Colonic mucosa (tissue), 4 donors: ENCODE data around the gene EEFSEC. TPM values are rescaled to one million over a fixed set of nuclear protein-coding genes. Genes with fewer than 3 reads are reported as not detected.

Experiments used
- DNase-seq: peaks from one replicate; pipeline ENCODE4 v3.0.0-alpha.2; 2020
- H3K27ac ChIP-seq: fragments of 200-600 bp; one replicate; pipeline ENCODE4 v1.8.0; 2021
- H3K27me3 ChIP-seq: fragments of 200-600 bp; one replicate; pipeline ENCODE4 v1.8.0; 2021
- H3K36me3 ChIP-seq: fragments of 200-600 bp; one replicate; pipeline ENCODE4 v1.8.0; 2021
- H3K4me1 ChIP-seq: fragments of 200-600 bp; one replicate; pipeline ENCODE4 v1.8.0; 2021; ENCODE audit warnings: mild to moderate bottlenecking
- H3K4me3 ChIP-seq: fragments of 200-600 bp; one replicate; pipeline ENCODE4 v1.8.0; 2021
- H3K9ac ChIP-seq, 2 donors: one replicate each; pipeline ENCODE4 v1.7.0; 2013; ENCODE audit warnings: control low read depth in 2 of 2, low read depth in 2 of 2, low read length in 2 of 2
- H3K9me3 ChIP-seq: fragments of 200-600 bp; one replicate; pipeline ENCODE4 v1.8.0; 2021
- intact Hi-C: fragments of 100-400 bp; cut with DNase I; formaldehyde crosslinking; loops from one replicate; pipeline ENCODE4 v1.14.1; 2022
- total RNA-seq, 2 donors: library from RNA; stranded (reverse); fragmentation: NEBNext Ultra II Directional in 1 of 2; extraction: Animal tissue kit (Norgen Biotek cat#: 25700) in 1 of 2; gene quantifications; one replicate each; pipeline ENCODE4 v1.2.1, GENCODE V29; 2021
- TF ChIP-seq, protein P1 (sequence below): fragments of 200-600 bp; IDR thresholded peaks from one replicate; pipeline ENCODE4 v1.8.0; 2022; ENCODE audit warnings: antibody characterized with exemption, mild to moderate bottlenecking
- donor health status: healthy.
- donor health status: DM: no; HTN: no; CAD: no.
- donor health status: DM: no; HTN: no; CAD: no.

Gene EEFSEC
- total RNA-seq, 2 donors from 2014 or later, result 8.6 to 16.6 TPM

- no peaks in the 10 kb centered on the region for H3K9me3 ChIP-seq
- intact Hi-C loops, result no loop called here
- no peak overlapping the region for H3K27ac ChIP-seq
- TF ChIP-seq, protein P1, sequence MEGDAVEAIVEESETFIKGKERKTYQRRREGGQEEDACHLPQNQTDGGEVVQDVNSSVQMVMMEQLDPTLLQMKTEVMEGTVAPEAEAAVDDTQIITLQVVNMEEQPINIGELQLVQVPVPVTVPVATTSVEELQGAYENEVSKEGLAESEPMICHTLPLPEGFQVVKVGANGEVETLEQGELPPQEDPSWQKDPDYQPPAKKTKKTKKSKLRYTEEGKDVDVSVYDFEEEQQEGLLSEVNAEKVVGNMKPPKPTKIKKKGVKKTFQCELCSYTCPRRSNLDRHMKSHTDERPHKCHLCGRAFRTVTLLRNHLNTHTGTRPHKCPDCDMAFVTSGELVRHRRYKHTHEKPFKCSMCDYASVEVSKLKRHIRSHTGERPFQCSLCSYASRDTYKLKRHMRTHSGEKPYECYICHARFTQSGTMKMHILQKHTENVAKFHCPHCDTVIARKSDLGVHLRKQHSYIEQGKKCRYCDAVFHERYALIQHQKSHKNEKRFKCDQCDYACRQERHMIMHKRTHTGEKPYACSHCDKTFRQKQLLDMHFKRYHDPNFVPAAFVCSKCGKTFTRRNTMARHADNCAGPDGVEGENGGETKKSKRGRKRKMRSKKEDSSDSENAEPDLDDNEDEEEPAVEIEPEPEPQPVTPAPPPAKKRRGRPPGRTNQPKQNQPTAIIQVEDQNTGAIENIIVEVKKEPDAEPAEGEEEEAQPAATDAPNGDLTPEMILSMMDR, result no peak
- H3K36me3 ChIP-seq, result no peaks in the 10 kb centered on the region
- H3K27me3 ChIP-seq, result no peaks in the 10 kb centered on the region
- DNase-seq, result no peak
- H3K4me1 ChIP-seq, result no peaks in the 10 kb centered on the region
- H3K9ac ChIP-seq, result no peak overlapping the region
- H3K4me3 ChIP-seq, result no peak overlapping the region
Observed at GRCh38 chr3:128318275-128318941, 165.1 kb downstream of the EEFSEC start.

DNA sequence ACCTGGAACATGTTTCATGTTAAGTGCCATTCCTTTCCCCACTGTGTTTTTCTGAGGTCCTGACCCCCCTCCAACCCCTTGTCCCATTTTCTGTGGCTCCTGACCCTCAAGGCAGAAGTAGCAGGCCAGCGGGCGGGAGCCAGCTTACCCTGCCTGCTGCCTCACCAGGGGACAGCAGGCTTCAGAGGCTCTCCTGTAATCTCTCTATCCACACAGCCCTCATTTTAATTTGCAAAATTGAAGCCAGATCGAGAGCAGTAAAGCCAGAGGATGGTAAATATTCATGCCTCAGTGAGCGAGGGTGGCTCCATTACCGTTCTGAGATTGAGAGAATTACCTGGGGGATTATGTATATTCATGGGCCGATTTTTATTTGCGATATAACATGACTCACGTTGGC lies 165.8 kb downstream of the EEFSEC start:
- Histone ChIP-seq H3K9ac (no peak overlapping the region), H3K4me3 (no peak overlapping the region), H3K9me3 (no peaks in the 10 kb centered on the region), H3K36me3 (no peaks in the 10 kb centered on the region), H3K27ac (no peak overlapping the region), H3K27me3 (no peaks in the 10 kb centered on the region), H3K4me1 (no peaks in the 10 kb centered on the region)
- TF ChIP-seq, protein P1, result no peak
- no peak for DNase-seq
- intact Hi-C loops, result no loop called here

DNA sequence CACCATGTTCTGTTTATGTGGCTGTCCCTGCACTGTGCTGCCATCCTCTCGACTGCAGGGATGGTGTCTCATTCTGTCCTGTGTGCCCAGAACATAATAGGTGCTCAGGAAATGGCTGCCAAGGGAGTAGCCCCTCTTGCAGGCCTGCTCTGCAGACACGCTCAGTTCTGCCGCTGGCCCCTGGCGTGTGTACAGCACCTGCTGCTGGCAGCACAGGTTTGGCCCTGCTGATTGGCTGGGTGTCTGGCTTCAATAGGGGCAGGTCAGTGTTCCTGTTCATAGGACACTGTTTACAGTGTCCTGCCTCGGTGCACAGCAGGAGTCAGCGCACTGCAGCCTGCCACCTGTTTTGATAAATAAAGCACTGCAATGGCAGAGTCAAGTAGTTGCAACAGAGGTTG lies 166.5 kb downstream of the EEFSEC start:
- H3K9me3 ChIP-seq, result no peaks in the 10 kb centered on the region
- DNase-seq, result peak; percentile 6

GRCh38 chr3:128320551-128321340 lies 167.5 kb downstream of the EEFSEC start:
- TF ChIP-seq, protein P1, result no peak
- Histone ChIP-seq H3K27ac (no peak overlapping the region), H3K9me3 (no peaks in the 10 kb centered on the region), H3K36me3 (no peaks in the 10 kb centered on the region), H3K4me3 (no peak overlapping the region), H3K9ac (no peak overlapping the region), H3K4me1 (no peaks in the 10 kb centered on the region), H3K27me3 (no peaks in the 10 kb centered on the region)
- no peak for DNase-seq
- intact Hi-C loops, result loop anchor here (10.0 kb wide), 1 partner anchor 226 kb away; no protein-coding TSS in a partner anchor

More for the DNA sequence above, 166.5 kb downstream of the EEFSEC start:
- no peaks in the 10 kb centered on the region for H3K27me3 ChIP-seq
- H3K4me3 ChIP-seq, result no peak overlapping the region
- no peak overlapping the region for H3K9ac ChIP-seq
- TF ChIP-seq, protein P1, result no peak
- H3K36me3 ChIP-seq, result no peaks in the 10 kb centered on the region
- H3K27ac ChIP-seq, result no peak overlapping the region
- intact Hi-C loops, result loop anchor here (10.0 kb wide), 1 partner anchor 225 kb away; no protein-coding TSS in a partner anchor
- H3K4me1 ChIP-seq, result no peaks in the 10 kb centered on the region

GRCh38 chr3:128321418-128321817 lies 168.1 kb downstream of the EEFSEC start:
- TF ChIP-seq, protein P1, result no peak
- H3K27me3 ChIP-seq, result no peaks in the 10 kb centered on the region
- H3K36me3 ChIP-seq, result no peaks in the 10 kb centered on the region
- intact Hi-C loops, result loop anchor here (10.0 kb wide), 1 partner anchor 227 kb away; no protein-coding TSS in a partner anchor
- H3K9me3 ChIP-seq, result no peaks in the 10 kb centered on the region
- no peak overlapping the region for H3K27ac ChIP-seq
- DNase-seq, result no peak
- no peak overlapping the region for H3K9ac ChIP-seq
- no peak overlapping the region for H3K4me3 ChIP-seq
- H3K4me1 ChIP-seq, result no peaks in the 10 kb centered on the region
